Endothelial cell of umbilical vein (primary cell): ENCODE results near the gene NMBR. TPM values are rescaled to one million over a fixed set of nuclear protein-coding genes. Genes with fewer than 3 reads are reported as not detected.

Experiments used
- BruUV-seq: library from RNA; stranded (reverse); fragments of 400-500 nt; replicated peaks from 2 replicates; lab custom pipeline; 2021; lab: Mats Ljungman, UMichigan
- CTCF ChIA-PET: fragments of 300-600, 350-600 bp; sonication (Branson Sonifier 250); formaldehyde crosslinking; loops from one replicate; lab custom pipeline; 2021; ENCODE audit warnings: antibody characterized with exemption, inconsistent platforms; lab: Charles Lee
- POLR2A ChIA-PET: fragments of 300-600, 350-600 bp; sonication (Branson Sonifier 250); formaldehyde crosslinking; loops from one replicate; lab custom pipeline; 2021; ENCODE audit warnings: antibody characterized with exemption, inconsistent platforms; lab: Charles Lee
- DNase-seq: peaks from one replicate; pipeline ENCODE4 v3.0.0-alpha.2; 2011; ENCODE audit warnings: low read depth, low spot score
- FAIRE-seq: peaks from 2 replicates; lab custom pipeline; 2011; peaks lifted over from hg19 to GRCh38; lab: Jason Lieb, UNC
- H2AFZ ChIP-seq: 2 replicates; pipeline ENCODE4 v1.6.0; 2012; ENCODE audit warnings: low read depth, low read length, control low read depth, inconsistent platforms
- H3K27ac ChIP-seq: 2 replicates; pipeline ENCODE4 v1.5.1; 2011; ENCODE audit warnings: low read depth, mild to moderate bottlenecking, control low read depth, low read length, moderate library complexity; ENCODE audit not compliant: insufficient read depth
- H3K27me3 ChIP-seq, 2 experiments: 2 replicates each; pipeline versions ENCODE4 v1.6.0 to v1.6.1; 2011; ENCODE audit warnings: low read length in 2 of 2, mixed read lengths in 1 of 2; ENCODE audit not compliant: control insufficient read depth in 2 of 2, insufficient read depth in 2 of 2
- H3K36me3 ChIP-seq, 2 experiments: 2 replicates in 1 of 2; 3 replicates in 1 of 2; pipeline ENCODE4 v1.5.1; 2011; ENCODE audit warnings: low read length in 2 of 2, mild to moderate bottlenecking in 1 of 2, moderate library complexity in 1 of 2; ENCODE audit not compliant: control insufficient read depth in 2 of 2, insufficient read depth in 2 of 2; ENCODE audit errors: extremely low read depth in 1 of 2
- H3K4me1 ChIP-seq: 3 replicates; pipeline ENCODE4 v1.5.1; 2011; ENCODE audit warnings: mild to moderate bottlenecking, low read length; ENCODE audit not compliant: control insufficient read depth, insufficient read depth; ENCODE audit errors: extremely low read depth
- H3K4me2 ChIP-seq: 2 replicates; pipeline ENCODE4 v1.6.1; 2011; ENCODE audit warnings: low read length, control low read depth, mixed read lengths; ENCODE audit not compliant: insufficient read depth
- H3K4me3 ChIP-seq, 3 experiments: fragments of 200-600 bp in 1 of 3; sonication (generic), shearing (Covaris generic) in 1 of 3; replicated peaks in 1 of 3; 2 replicates each; pipeline ENCODE4 v1.5.1; 2011 to 2016; ENCODE audit warnings: control low read depth in 3 of 3, low read length in 3 of 3, mild to moderate bottlenecking in 2 of 3, inconsistent platforms in 1 of 3, low read depth in 1 of 3, moderate library complexity in 1 of 3; ENCODE audit not compliant: insufficient read depth in 1 of 3
- H3K79me2 ChIP-seq: 2 replicates; pipeline ENCODE4 v1.6.0; 2012; ENCODE audit warnings: low read length, inconsistent platforms; ENCODE audit not compliant: control insufficient read depth, insufficient read depth
- H3K9ac ChIP-seq: replicated peaks from 2 replicates; pipeline ENCODE3; 2011; ENCODE audit warnings: low read length, control low read depth; ENCODE audit not compliant: insufficient read depth; ENCODE audit errors: extremely low read depth
- H3K9me1 ChIP-seq: replicated peaks from 3 replicates; pipeline ENCODE4 v1.6.0; 2011; ENCODE audit warnings: mild to moderate bottlenecking, low read length; ENCODE audit not compliant: control insufficient read depth, insufficient read depth; ENCODE audit errors: extremely low read depth
- H3K9me3 ChIP-seq: replicated peaks from 2 replicates; pipeline ENCODE4 v1.5.1; 2012; ENCODE audit warnings: low read length, inconsistent platforms; ENCODE audit not compliant: control insufficient read depth, insufficient read depth
- H4K20me1 ChIP-seq: replicated peaks from 2 replicates; pipeline ENCODE3; 2011; ENCODE audit warnings: mild to moderate bottlenecking, low read length; ENCODE audit not compliant: control insufficient read depth, insufficient read depth; ENCODE audit errors: extremely low read depth
- EZH2 ChIP-seq: IDR thresholded peaks from 2 replicates; pipeline ENCODE4 v1.6.1; 2012; ENCODE audit warnings: borderline replicate concordance, low read depth, mild to moderate bottlenecking, moderate library complexity, low read length, inconsistent platforms; ENCODE audit not compliant: severe bottlenecking
- FOS ChIP-seq: IDR thresholded peaks from 2 replicates; pipeline ENCODE4 v1.6.1; 2011; ENCODE audit warnings: mild to moderate bottlenecking, low read length, moderate library complexity, borderline replicate concordance; ENCODE audit not compliant: insufficient read depth
- GATA2 ChIP-seq: IDR thresholded peaks from 2 replicates; pipeline ENCODE4 v1.7.0; 2011; ENCODE audit warnings: low read depth, mild to moderate bottlenecking, moderate library complexity, mixed read lengths, low read length; ENCODE audit not compliant: insufficient read length, insufficient read depth
- JUN ChIP-seq: IDR thresholded peaks from 2 replicates; pipeline ENCODE4 v1.6.1; 2011; ENCODE audit warnings: borderline replicate concordance, low read depth; ENCODE audit not compliant: insufficient read length, insufficient read depth
- MYC ChIP-seq: IDR thresholded peaks from one replicate; pipeline ENCODE4 v1.6.1; 2011; ENCODE audit warnings: mild to moderate bottlenecking, low read depth, low read length
- POLR2A ChIP-seq: IDR thresholded peaks from 2 replicates; pipeline ENCODE4 v1.6.1; 2012; ENCODE audit warnings: low read depth, mild to moderate bottlenecking, control low read depth, low read length
- POLR2AphosphoS5 ChIP-seq: IDR thresholded peaks from 2 replicates; pipeline ENCODE4 v1.6.1; 2012; ENCODE audit warnings: low read depth, mild to moderate bottlenecking, control low read depth, low read length, moderate library complexity; ENCODE audit not compliant: insufficient read depth
- dilution Hi-C: fragments of 300-500 bp; cut with MboI; formaldehyde crosslinking; loops from one replicate; pipeline ENCODE4 v1.15.0; 2019; ENCODE audit warnings: low sequenced_read_pairs; ENCODE audit not compliant: extremely low pct_ligation_motif_present
- intact Hi-C: fragments of 100-400 bp; cut with micrococcal nuclease; formaldehyde crosslinking; loops from one replicate; pipeline ENCODE4 v1.10.0; 2022
- polyA plus RNA-seq, 4 experiments: library from polyadenylated mRNA; depleted of rRNA in 3 of 4; stranded (reverse) in 3 of 4; unstranded in 1 of 4; fragments of >200 nt; gene quantifications; 2 replicates each; pipeline versions ENCODE4 v1.2.1 to v1.2.3, GENCODE V29; 2011 to 2012; ENCODE audit warnings: missing spikeins in 1 of 4
- total RNA-seq: library from RNA; stranded (reverse); gene quantifications from 2 replicates; pipeline ENCODE4 v1.2.3, GENCODE V29; 2021
- TF ChIP-seq, protein P1 (sequence below), 2 donors: IDR thresholded peaks; 1 replicate in 1 of 2; 2 replicates in 1 of 2; pipeline ENCODE4 v1.5.1; 2011; ENCODE audit warnings: low read length in 2 of 2, mild to moderate bottlenecking in 2 of 2, moderate library complexity in 2 of 2, control low read depth in 1 of 2, inconsistent platforms in 1 of 2, low read depth in 1 of 2; ENCODE audit not compliant: insufficient read depth in 1 of 2; ENCODE audit errors: extremely low read depth in 1 of 2
- TF ChIP-seq, protein P2 (sequence below): IDR thresholded peaks from 2 replicates; pipeline ENCODE4 v1.6.1; 2011; ENCODE audit not compliant: insufficient read depth, insufficient read length

NMBR gene
- total and polyA plus RNA-seq, 2 donors (not counting 3 experiments of a cell fraction or from before 2014, with no cell fraction given), result not detected

DNA sequence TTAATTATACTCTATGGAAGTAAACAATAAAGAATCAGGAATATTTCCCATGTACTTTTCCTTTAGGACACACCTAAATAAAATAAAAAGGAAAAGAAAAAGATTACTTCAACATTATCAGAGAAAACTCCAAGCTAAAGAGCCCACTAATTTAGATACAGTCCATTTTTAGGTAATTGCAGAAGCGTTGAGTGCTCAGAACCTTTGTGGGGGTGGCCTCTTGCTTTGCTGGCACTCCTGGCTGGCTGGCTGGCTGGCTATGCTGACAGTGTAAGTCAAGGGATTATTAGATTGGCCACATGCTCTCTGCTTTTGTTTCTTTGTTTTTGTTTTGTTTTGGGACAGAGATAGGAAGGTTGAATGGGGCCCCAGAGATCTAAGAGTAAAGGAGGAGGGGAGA lies 14.3 kb downstream of the NMBR start, which contains the start of gene GJE1:
Gene GJE1, plus strand, starts transcription at position 301 of the 400 bp plus-strand sequence. CDS start 234 bp downstream, outside the sequence.
- H3K27me3 ChIP-seq, result peaks cover 1 to 7% of the 10 kb centered on the region in 2 experiments
- dilution Hi-C loops (no loop called here), intact Hi-C loops (no loop called here)
- H3K9ac ChIP-seq, result no peak within 1 kb of the TSS
- TF ChIP-seq GATA2 (no peak), POLR2A (no peak), FOS (no peak), EZH2 (no peak), POLR2AphosphoS5 (no peak), MYC (no peak), JUN (no peak)
- TF ChIP-seq, protein P1, sequence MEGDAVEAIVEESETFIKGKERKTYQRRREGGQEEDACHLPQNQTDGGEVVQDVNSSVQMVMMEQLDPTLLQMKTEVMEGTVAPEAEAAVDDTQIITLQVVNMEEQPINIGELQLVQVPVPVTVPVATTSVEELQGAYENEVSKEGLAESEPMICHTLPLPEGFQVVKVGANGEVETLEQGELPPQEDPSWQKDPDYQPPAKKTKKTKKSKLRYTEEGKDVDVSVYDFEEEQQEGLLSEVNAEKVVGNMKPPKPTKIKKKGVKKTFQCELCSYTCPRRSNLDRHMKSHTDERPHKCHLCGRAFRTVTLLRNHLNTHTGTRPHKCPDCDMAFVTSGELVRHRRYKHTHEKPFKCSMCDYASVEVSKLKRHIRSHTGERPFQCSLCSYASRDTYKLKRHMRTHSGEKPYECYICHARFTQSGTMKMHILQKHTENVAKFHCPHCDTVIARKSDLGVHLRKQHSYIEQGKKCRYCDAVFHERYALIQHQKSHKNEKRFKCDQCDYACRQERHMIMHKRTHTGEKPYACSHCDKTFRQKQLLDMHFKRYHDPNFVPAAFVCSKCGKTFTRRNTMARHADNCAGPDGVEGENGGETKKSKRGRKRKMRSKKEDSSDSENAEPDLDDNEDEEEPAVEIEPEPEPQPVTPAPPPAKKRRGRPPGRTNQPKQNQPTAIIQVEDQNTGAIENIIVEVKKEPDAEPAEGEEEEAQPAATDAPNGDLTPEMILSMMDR (IDR thresholded peaks at IDR 0.05; ENCODE audit: extremely low read depth in 1 of 2, insufficient read depth in 1 of 2, low read depth in 1 of 2, low read length in 2 of 2), result no peak
- TF ChIP-seq, protein P2, sequence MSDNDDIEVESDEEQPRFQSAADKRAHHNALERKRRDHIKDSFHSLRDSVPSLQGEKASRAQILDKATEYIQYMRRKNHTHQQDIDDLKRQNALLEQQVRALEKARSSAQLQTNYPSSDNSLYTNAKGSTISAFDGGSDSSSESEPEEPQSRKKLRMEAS, result no peak
- BruUV-seq, result no TSS peak
- H3K4me1 ChIP-seq, result no peaks in the 10 kb centered on the region
- no peak within 1 kb of the TSS for H2AFZ ChIP-seq
- no peak within 1 kb of the TSS for H3K4me2 ChIP-seq
- no peak within 1 kb of the TSS for H3K4me3 ChIP-seq
- no peaks in the 10 kb centered on the region for H3K79me2 ChIP-seq
- ChIA-PET CTCF (no interaction called here), POLR2A (no interaction called here)
- no peaks in the 10 kb centered on the region for H3K9me3 ChIP-seq
- H3K27ac ChIP-seq, result no peak within 1 kb of the TSS
- no peaks in the 10 kb centered on the region for H3K9me1 ChIP-seq
- no peaks in the 10 kb centered on the region for H3K36me3 ChIP-seq
- DNase-seq, result no peak
- no peak for FAIRE-seq
- H4K20me1 ChIP-seq, result no peaks in the 10 kb centered on the region
